ENCODE results near the gene FARSA. TPM values are rescaled to one million over a fixed set of nuclear protein-coding genes. Genes with fewer than 3 reads are reported as not detected.
A peak's percentile ranks its signal among the peaks of the same experiment; 100 is the strongest.
"Not testable (repeated sequence)": the region's sequence is repeated elsewhere in the genome, so short reads cannot be mapped to it uniquely, and the experiment has no call there.

FARSA gene
- total RNA-seq, 4 donors from 2014 or later, result 21.6 to 49.2 (median 35.8) TPM

DNA sequence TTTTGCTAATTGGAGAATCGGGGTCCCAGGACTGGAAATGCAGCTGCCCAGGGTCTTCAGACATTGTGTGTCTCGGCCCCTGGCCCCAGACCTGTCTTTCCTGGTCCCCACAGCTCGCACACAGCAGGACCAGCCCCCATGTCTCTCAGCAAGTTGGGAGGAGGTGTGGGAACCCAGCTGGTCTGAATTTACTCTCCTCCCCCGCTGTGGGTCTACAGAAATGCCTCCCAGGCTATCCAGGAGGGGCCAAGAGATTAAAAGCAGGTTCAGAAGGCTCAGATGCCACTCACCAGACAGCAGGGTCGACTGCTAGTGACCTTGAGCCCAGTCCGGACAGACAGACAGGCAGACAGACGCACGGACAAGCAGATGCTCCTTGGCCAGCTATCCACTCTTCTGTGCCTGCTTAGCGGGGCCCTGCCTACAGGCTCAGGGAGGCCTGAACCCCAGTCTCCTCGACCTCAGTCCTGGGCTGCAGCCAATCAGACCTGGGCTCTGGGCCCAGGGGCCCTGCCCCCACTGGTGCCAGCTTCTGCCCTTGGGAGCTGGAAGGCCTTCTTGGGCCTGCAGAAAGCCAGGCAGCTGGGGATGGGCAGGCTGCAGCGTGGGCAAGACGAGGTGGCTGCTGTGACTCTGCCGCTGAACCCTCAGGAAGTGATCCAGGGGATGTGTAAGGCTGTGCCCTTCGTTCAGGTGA lies 35.9 kb upstream of the FARSA start, which contains the start of gene DAND5:
Gene DAND5 (plus strand): TSS at position 285 of the 697 bp plus-strand sequence. CDS start 85 bp downstream, at position 370.
- H3K4me3 ChIP-seq, result no peak within 1 kb of the TSS
- DNase-seq (ENCODE audit: extremely low spot score), result no peak
- WGBS, result 55% methylated on average over 8 of the region's 14 CpGs
- H3K4me1 ChIP-seq, result peaks cover 3 to 23% (median 20%) of the 10 kb centered on the region in 4 donors
- H3K36me3 ChIP-seq, result no peaks in the 10 kb centered on the region
- H3K9me3 ChIP-seq, result no peaks in the 10 kb centered on the region
- intact Hi-C loops (cut with DNase I), result no loop called here
- peak within 1 kb of the TSS; percentile 62 to 75 (median 68) for H3K27ac ChIP-seq (replicated peaks in 1 of 4)
- TF ChIP-seq POLR2A (IDR thresholded peaks at IDR 0.05; ENCODE audit: low read depth) (no peak), POLR2AphosphoS5 (IDR thresholded peaks at IDR 0.05) (no peak)
- no peaks in the 10 kb centered on the region for H3K27me3 ChIP-seq

DNA sequence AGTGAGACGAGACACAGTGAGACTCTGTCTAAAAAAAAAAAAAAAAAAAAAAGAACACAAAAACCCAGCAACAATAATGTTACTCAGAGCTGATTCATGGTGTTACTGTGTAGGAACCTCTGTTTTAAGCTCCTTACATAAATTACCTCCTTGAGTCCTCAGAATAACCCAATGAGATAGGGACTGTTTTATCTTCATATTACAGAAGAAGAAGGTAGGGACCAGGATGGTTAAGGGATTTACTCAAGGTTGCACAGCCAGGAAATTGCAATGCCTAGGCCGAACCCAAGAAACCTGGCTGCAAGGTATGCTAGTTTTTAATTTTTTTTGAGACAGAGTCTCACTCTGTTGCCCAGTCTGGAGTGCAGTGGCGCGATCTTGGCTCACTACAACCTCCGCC lies 34.4 kb upstream of the FARSA start:
- Histone ChIP-seq H3K36me3 (no peaks in the 10 kb centered on the region), H3K9me3 (no peaks in the 10 kb centered on the region), H3K4me1 (peaks cover 3 to 23% (median 20%) of the 10 kb centered on the region in 4 donors), H3K4me3 (no peak overlapping the region), H3K27ac (replicated peaks in 1 of 4) (no peak overlapping the region), H3K27me3 (no peaks in the 10 kb centered on the region)
- intact Hi-C loops (cut with DNase I), result no loop called here
- DNase-seq (ENCODE audit: extremely low spot score), result no peak
- WGBS, result 94% methylated on average over 5 of the region's 5 CpGs
- no peak for TF ChIP-seq POLR2AphosphoS5 (IDR thresholded peaks at IDR 0.05)
- no peak for TF ChIP-seq EP300 (IDR thresholded peaks at IDR 0.05)
- TF ChIP-seq POLR2A (IDR thresholded peaks at IDR 0.05; ENCODE audit: low read depth), result no peak

DNA sequence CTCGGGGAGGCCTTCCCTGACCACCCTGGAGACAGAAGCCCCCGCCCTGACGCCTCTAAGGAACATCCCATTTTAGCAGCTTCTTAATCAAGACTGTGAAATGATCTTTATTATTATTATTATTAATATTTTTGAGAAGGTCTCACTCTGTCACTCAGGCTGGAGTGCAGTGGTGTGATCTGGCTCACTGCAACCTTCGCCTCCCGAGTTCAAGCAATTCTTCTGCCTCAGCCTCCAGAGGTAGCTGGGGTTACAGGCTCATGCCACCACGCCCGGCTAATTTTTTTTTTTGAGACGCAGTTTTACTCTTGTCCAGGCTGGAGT lies 32.3 kb upstream of the FARSA start:
- 50% methylated on average over 8 of the region's 8 CpGs for WGBS
- Histone ChIP-seq H3K36me3 (no peaks in the 10 kb centered on the region), H3K4me1 (peaks cover 3 to 23% (median 20%) of the 10 kb centered on the region in 4 donors), H3K4me3 (peak overlapping the region; percentile 56 to 61 (median 60)), H3K27ac (replicated peaks in 1 of 4) (peak overlapping the region; percentile 65 to 80 (median 76)), H3K9me3 (no peaks in the 10 kb centered on the region), H3K27me3 (no peaks in the 10 kb centered on the region)
- TF ChIP-seq POLR2AphosphoS5 (IDR thresholded peaks at IDR 0.05), result no peak
- TF ChIP-seq, protein P1, sequence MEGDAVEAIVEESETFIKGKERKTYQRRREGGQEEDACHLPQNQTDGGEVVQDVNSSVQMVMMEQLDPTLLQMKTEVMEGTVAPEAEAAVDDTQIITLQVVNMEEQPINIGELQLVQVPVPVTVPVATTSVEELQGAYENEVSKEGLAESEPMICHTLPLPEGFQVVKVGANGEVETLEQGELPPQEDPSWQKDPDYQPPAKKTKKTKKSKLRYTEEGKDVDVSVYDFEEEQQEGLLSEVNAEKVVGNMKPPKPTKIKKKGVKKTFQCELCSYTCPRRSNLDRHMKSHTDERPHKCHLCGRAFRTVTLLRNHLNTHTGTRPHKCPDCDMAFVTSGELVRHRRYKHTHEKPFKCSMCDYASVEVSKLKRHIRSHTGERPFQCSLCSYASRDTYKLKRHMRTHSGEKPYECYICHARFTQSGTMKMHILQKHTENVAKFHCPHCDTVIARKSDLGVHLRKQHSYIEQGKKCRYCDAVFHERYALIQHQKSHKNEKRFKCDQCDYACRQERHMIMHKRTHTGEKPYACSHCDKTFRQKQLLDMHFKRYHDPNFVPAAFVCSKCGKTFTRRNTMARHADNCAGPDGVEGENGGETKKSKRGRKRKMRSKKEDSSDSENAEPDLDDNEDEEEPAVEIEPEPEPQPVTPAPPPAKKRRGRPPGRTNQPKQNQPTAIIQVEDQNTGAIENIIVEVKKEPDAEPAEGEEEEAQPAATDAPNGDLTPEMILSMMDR (IDR thresholded peaks at IDR 0.05), result no peak
- no peak for TF ChIP-seq POLR2A (IDR thresholded peaks at IDR 0.05; ENCODE audit: low read depth)
- TF ChIP-seq EP300 (IDR thresholded peaks at IDR 0.05), result no peak
- DNase-seq (ENCODE audit: extremely low spot score), result no peak
- intact Hi-C loops (cut with DNase I), result loop anchor here (1.0 kb wide), 1 partner anchor 80 kb away; no protein-coding TSS in a partner anchor

DNA sequence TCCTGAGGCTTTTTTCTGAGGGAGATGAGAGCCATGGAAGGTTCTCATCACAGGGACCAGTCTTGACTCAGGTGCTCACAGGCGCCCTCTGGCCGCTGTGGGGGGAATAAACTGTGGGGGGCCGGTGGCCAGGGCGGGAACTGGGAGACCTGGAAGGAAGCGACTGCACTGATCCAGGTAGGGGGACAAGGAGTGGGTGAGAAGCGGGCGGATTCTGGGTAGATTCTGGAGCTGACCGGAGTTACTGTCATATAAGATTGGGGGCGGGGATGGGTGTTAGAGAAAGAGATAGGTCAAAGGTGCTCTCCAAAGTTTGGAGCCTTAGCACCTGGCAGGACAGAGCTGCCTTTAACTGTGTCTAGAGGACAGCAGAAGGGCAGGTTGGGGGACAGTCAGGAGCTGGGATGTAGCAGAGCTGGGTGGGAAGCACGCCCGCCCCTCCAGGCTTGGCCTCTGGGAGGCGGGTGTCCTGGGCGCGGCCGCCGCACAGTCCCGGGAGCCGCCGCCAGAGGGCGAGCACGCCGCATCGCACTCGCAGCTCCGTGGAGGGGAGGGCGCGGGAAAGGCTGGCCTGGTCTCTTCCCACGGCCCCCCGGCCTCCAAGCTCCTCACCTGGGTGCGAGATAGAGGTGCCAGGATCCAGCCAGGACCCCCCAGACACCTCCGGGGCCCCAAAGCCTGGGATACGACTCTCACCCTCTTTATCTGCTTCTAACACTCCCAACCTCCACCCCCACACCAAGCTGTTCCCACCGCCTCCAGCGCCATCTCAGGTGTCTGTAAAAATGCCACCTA lies 31.7 kb upstream of the FARSA start:
- no peaks in the 10 kb centered on the region for H3K36me3 ChIP-seq
- no peaks in the 10 kb centered on the region for H3K27me3 ChIP-seq
- peaks cover 3 to 23% (median 20%) of the 10 kb centered on the region in 4 donors for H3K4me1 ChIP-seq
- H3K4me3 ChIP-seq, result peak overlapping the region; percentile 56 to 61 (median 60)
- WGBS, result 2% methylated on average over 31 of the region's 34 CpGs
- intact Hi-C loops (cut with DNase I), result loop anchor here (1.0 kb wide), 1 partner anchor 80 kb away; no protein-coding TSS in a partner anchor
- peak overlapping the region; percentile 65 to 80 (median 76) for H3K27ac ChIP-seq (replicated peaks in 1 of 4)
- TF ChIP-seq, protein P1 (IDR thresholded peaks at IDR 0.05), result peak; percentile 70 to 91 (median 89)
- TF ChIP-seq POLR2A (IDR thresholded peaks at IDR 0.05; ENCODE audit: low read depth) (no peak), EP300 (IDR thresholded peaks at IDR 0.05) (no peak), POLR2AphosphoS5 (IDR thresholded peaks at IDR 0.05) (peak; percentile 49 to 58)
- DNase-seq (ENCODE audit: extremely low spot score), result no peak
- H3K9me3 ChIP-seq, result no peaks in the 10 kb centered on the region

DNA sequence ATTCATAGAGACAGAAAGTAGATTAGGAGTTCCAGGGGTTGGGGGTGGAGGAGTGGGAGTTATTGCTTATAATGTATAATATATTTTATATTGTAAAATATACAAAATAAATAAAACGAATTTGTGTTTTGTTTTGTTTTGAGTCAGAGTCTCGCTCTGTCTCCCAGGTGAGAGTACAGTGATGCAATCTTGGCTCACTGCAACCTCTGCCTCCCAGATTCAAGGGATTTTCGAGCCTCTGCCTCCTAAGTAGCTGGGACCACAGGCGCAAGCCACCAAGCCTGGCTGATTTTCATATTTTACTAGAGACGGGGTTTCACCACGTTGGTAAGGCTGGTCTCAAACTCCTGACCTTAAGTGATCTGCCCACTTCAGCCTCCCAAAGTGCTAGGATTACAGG lies 26.0 kb upstream of the FARSA start:
- intact Hi-C loops (cut with DNase I), result no loop called here
- H3K27me3 ChIP-seq, result no peaks in the 10 kb centered on the region
- no peak overlapping the region for H3K27ac ChIP-seq (replicated peaks in 1 of 4)
- TF ChIP-seq POLR2AphosphoS5 (IDR thresholded peaks at IDR 0.05) (no peak), POLR2A (IDR thresholded peaks at IDR 0.05; ENCODE audit: low read depth) (no peak), EP300 (IDR thresholded peaks at IDR 0.05) (no peak)
- TF ChIP-seq, protein P1 (IDR thresholded peaks at IDR 0.05), result no peak
- H3K36me3 ChIP-seq, result peaks cover 0 to 9% (median 4%) of the 10 kb centered on the region in 4 donors
- DNase-seq (ENCODE audit: extremely low spot score), result no peak
- peaks cover 19 to 29% (median 28%) of the 10 kb centered on the region in 4 donors for H3K4me1 ChIP-seq
- 79% methylated on average over 6 of the region's 6 CpGs for WGBS
- no peaks in the 10 kb centered on the region for H3K9me3 ChIP-seq
- no peak overlapping the region for H3K4me3 ChIP-seq

DNA sequence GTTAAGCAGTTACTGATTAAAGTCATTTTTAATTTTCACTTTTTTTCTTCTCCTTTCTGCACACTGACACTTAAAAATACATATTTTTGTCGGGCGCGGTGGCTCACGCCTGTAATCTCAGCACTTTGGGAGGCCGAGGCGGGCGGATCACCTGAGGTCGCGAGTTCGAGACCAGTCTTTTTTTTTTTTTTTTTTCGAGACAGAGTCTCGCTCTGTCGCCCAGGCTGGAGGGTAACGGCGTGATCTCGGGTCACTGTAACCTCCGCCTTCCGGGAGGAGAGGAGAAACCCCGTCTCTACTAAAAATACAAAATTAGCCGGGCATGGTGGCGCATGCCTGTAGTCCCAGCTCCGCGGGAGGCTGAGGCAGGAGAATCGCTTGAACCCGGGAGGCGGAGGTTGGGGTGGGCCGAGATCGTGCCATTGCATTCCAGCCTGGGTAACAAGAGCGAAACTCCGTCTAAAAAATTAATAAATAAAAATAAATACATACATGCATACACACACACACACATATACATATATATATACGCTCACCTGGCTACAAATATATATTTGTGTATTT lies 24.0 kb upstream of the FARSA start:
- DNase-seq (ENCODE audit: extremely low spot score); intact Hi-C loops (cut with DNase I); H3K9me3 ChIP-seq; H3K27me3 ChIP-seq: not testable (repeated sequence)
- peaks cover 0 to 29% (median 24%) of the 10 kb centered on the region in 4 donors for H3K36me3 ChIP-seq
- 39% methylated on average over 31 of the region's 31 CpGs for WGBS
- peak overlapping the region; percentile 84 to 98 (median 92) for H3K4me3 ChIP-seq
- H3K27ac ChIP-seq (replicated peaks in 1 of 4), result peak overlapping the region; percentile 89 to 96 (median 91)
- peaks cover 37 to 48% (median 45%) of the 10 kb centered on the region in 4 donors for H3K4me1 ChIP-seq
